Raji (cell line): Measurements from ENCODE around the gene B9D1.

Experiments
- POLR2A ChIP-seq: IDR thresholded peaks from 2 replicates; pipeline ENCODE4 v1.6.1; 2011; ENCODE audit warnings: low read depth, low read length, control low read depth; ENCODE audit not compliant: insufficient read depth

B9D1 gene

GRCh38 chr17:19359856-19360255 lies 2.7 kb downstream of the B9D1 start:
- no peak for TF ChIP-seq POLR2A

- no peak for TF ChIP-seq POLR2A
Observed at GRCh38 chr17:19359151-19359550, 3.4 kb downstream of the B9D1 start.

GRCh38 chr17:19357761-19358160 lies 4.8 kb downstream of the B9D1 start:
- no peak for TF ChIP-seq POLR2A

GRCh38 chr17:19357351-19357750 lies 5.2 kb downstream of the B9D1 start:
- no peak for TF ChIP-seq POLR2A

GRCh38 chr17:19354748-19355147 lies 7.8 kb downstream of the B9D1 start:
- TF ChIP-seq POLR2A, result no peak

- TF ChIP-seq POLR2A, result no peak
Observed at GRCh38 chr17:19348806-19349205, 13.7 kb downstream of the B9D1 start.

- TF ChIP-seq POLR2A, result no peak
Observed at GRCh38 chr17:19348081-19348650, 14.4 kb downstream of the B9D1 start.

GRCh38 chr17:19347323-19348080 lies 15.0 kb downstream of the B9D1 start:
- TF ChIP-seq POLR2A, result no peak

- TF ChIP-seq POLR2A, result no peak
Observed at GRCh38 chr17:19346351-19347255, 15.9 kb downstream of the B9D1 start.

- no peak for TF ChIP-seq POLR2A
Observed at GRCh38 chr17:19345486-19346350, 16.8 kb downstream of the B9D1 start.

GRCh38 chr17:19345067-19345460 lies 17.5 kb downstream of the B9D1 start:
- no peak for TF ChIP-seq POLR2A

- no peak for TF ChIP-seq POLR2A
Observed at GRCh38 chr17:19344311-19345066, 18.0 kb downstream of the B9D1 start.

GRCh38 chr17:19343671-19344151 lies 18.8 kb downstream of the B9D1 start:
- TF ChIP-seq POLR2A, result no peak

- no peak for TF ChIP-seq POLR2A
Observed at GRCh38 chr17:19343256-19343630, 19.3 kb downstream of the B9D1 start.
